Heart right ventricle (tissue), 16 donors: ENCODE data around the gene NAMPT. TPM values are rescaled to one million over a fixed set of nuclear protein-coding genes. Genes with fewer than 3 reads are reported as not detected.
A peak's percentile ranks its signal among the peaks of the same experiment; 100 is the strongest.

Source experiments
- ATAC-seq, 8 donors: fragments of 200-7000 bp; cut with Tn5 transposase; one replicate each; pipeline ENCODE4 v1.9.1; 2020; ENCODE audit warnings: mild to moderate bottlenecking in 8 of 8, moderate library complexity in 8 of 8, moderate number of reproducible peaks in 1 of 8
- DNase-seq, 2 donors: peaks; one replicate each; pipeline ENCODE4 v3.0.0-alpha.2; 2020
- H3K27ac ChIP-seq, 10 donors: fragments of 200-600 bp; sonication (generic) in 2 of 10; one replicate each; pipeline versions ENCODE4 v1.5.0 to v1.8.0; 2020 to 2022; ENCODE audit warnings: mild to moderate bottlenecking in 3 of 10
- H3K27me3 ChIP-seq, 7 donors: fragments of 200-600 bp; one replicate each; pipeline ENCODE4 v1.8.0; 2021 to 2022; ENCODE audit warnings: mild to moderate bottlenecking in 2 of 7
- H3K36me3 ChIP-seq, 9 donors: fragments of 200-600 bp; sonication (generic) in 1 of 9; one replicate each; pipeline versions ENCODE4 v1.5.0 to v1.8.0; 2020 to 2022; ENCODE audit warnings: mild to moderate bottlenecking in 2 of 9
- H3K4me1 ChIP-seq, 9 donors: fragments of 200-600 bp; sonication (generic) in 1 of 9; one replicate each; pipeline versions ENCODE4 v1.5.0 to v1.8.0; 2020 to 2022; ENCODE audit warnings: mild to moderate bottlenecking in 4 of 9
- H3K4me3 ChIP-seq, 10 donors: fragments of 200-600 bp; sonication (generic) in 2 of 10; one replicate each; pipeline versions ENCODE4 v1.5.0 to v1.8.0; 2020 to 2022; ENCODE audit warnings: mild to moderate bottlenecking in 7 of 10, moderate library complexity in 2 of 10
- H3K9me3 ChIP-seq, 11 donors: fragments of 200-600 bp in 10 of 11; sonication (generic) in 2 of 11; one replicate each; pipeline versions ENCODE4 v1.5.0 to v1.8.0; 2013 to 2022; ENCODE audit warnings: mild to moderate bottlenecking in 2 of 11, control low read depth in 1 of 11, moderate library complexity in 1 of 11
- WGBS, 2 donors: extraction: QIAGEN DNeasy Blood & Tissue Kit; methylation state at CpG; one replicate each; pipeline ENCODE4 v1.1.7; 2013; ENCODE audit warnings: inconsistent platforms in 1 of 2; 5-methylcytosine and 5-hydroxymethylcytosine counted together
- intact Hi-C, 10 donors: fragments of 100-400 bp; cut with DNase I; formaldehyde crosslinking; loops; one replicate each; pipeline versions ENCODE4 v1.11.1 to v1.14.2; 2022
- polyA plus RNA-seq, 2 donors: library from polyadenylated mRNA; stranded (reverse); fragments of 200-250 nt; gene quantifications; one replicate each; pipeline ENCODE4 v1.2.3, GENCODE V29; 2013
- total RNA-seq, 10 donors: library from RNA; stranded (reverse); fragmentation: NEBNext Ultra II Directional in 3 of 10; extraction: Animal tissue kit (Norgen Biotek cat#: 25700) in 3 of 10; gene quantifications; one replicate each; pipeline versions ENCODE4 v1.2.1 to v1.2.4, GENCODE V29; 2021 to 2023
- TF ChIP-seq, protein P1 (sequence below), 9 donors: fragments of 200-600 bp; sonication (generic) in 2 of 9; IDR thresholded peaks; one replicate each; pipeline versions ENCODE4 v1.5.0 to v1.8.0; 2021 to 2022; ENCODE audit warnings: antibody characterized with exemption in 9 of 9, mild to moderate bottlenecking in 5 of 9, moderate library complexity in 1 of 9
- donor health status: Arrhythmogenic right ventricular cardiomyopathy.
- donor health status: ischemic (EF 13 %, LVEDD 7.1; RV severe dilation, severe dysfunction).
- donor health status: healthy with polysubstance abuse.
- donor health status: DM: no; HTN: yes; CAD: no.
- donor health status: DM: no; HTN: no; CAD: no.
- donor health status: ischemic (EF 25% LVEDD 6.9; RV normal size, moderate dysfunction).
- donor health status: ischemic (EF 25% LVEDD 5.7; RV mildly dilated, moderate dysfunction).
- donor health status: healthy.
- donor health status: DM: yes; HTN: yes; CAD: no.
- donor health status: Ischemic cardiomyopathy.
- donor health status: ischemic (EF 35%, LVEDD 5.7; RV mildly dilated, moderate dysfunction).
- donor health status: nonischemic (EF 11% LVEDD 7.7; RV severe dilation, severe dysfunction).
- donor health status: DM: yes; HTN: yes; CAD: no.
- donor health status: PGD.
- donor health status: ischemic (EF 29% LVEDD 5.4; RV normal size, mild dysfunction).
- donor health status: nonischemic (EF 23%, LVEDD 6.1; RV moderate dilation, normal function).

The NAMPT gene
- total and polyA plus RNA-seq, 12 donors = 32.2 to 404 (median 98.6) TPM

DNA sequence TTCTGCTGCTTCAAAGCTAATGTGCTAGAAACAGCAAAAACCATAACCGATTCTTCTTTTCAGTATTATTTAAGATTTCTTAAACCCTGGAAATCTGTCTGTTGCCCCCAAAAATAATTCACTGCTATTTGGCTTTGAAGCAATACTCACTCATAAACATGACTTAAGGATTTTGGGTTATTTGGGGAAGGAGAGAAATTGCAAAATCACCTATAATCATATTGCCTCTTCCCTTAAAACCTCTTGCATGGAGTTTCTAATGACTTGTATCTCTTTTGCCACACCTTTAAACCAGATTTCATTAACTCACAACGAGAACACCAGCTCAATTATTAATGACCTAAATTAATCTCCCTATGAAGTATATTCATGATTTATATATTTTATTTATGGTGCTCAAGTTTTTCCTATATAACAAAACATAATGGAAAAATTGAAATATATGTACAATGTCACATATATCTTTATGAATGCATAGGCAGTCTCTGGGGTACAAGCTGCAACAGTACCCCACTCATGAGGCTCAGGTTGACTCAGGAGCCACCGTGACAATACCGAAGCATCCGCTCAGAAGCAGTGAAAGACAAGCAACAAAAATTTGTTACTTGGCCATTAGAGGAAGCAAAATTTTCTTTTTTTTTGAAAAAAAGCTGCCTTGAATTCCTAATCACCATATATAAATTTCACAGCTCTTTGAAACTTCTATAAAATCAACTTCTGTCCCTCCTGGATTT is 3.0 kb downstream of the NAMPT start:
- H3K27ac ChIP-seq = peak overlapping the region in 3 of 10 donors; percentile 32 to 99 (median 97)
- no peaks in the 10 kb centered on the region for H3K27me3 ChIP-seq
- H3K4me1 ChIP-seq = peaks cover 0 to 76% (median 44%) of the 10 kb centered on the region in 9 donors
- ATAC-seq (no peak), DNase-seq (no peak)
- peaks cover 0 to 63% (median 0%) of the 10 kb centered on the region in 9 donors for H3K36me3 ChIP-seq
- TF ChIP-seq, protein P1, sequence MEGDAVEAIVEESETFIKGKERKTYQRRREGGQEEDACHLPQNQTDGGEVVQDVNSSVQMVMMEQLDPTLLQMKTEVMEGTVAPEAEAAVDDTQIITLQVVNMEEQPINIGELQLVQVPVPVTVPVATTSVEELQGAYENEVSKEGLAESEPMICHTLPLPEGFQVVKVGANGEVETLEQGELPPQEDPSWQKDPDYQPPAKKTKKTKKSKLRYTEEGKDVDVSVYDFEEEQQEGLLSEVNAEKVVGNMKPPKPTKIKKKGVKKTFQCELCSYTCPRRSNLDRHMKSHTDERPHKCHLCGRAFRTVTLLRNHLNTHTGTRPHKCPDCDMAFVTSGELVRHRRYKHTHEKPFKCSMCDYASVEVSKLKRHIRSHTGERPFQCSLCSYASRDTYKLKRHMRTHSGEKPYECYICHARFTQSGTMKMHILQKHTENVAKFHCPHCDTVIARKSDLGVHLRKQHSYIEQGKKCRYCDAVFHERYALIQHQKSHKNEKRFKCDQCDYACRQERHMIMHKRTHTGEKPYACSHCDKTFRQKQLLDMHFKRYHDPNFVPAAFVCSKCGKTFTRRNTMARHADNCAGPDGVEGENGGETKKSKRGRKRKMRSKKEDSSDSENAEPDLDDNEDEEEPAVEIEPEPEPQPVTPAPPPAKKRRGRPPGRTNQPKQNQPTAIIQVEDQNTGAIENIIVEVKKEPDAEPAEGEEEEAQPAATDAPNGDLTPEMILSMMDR (IDR thresholded peaks at IDR 0.05) = no peak
- H3K4me3 ChIP-seq = peak overlapping the region in 5 of 10 donors; percentile 1 to 80 (median 61)
- 89 to 92% methylated on average over 5 of the region's 5 CpGs for WGBS, 2 donors
- no peaks in the 10 kb centered on the region for H3K9me3 ChIP-seq
- intact Hi-C loops = loop anchor here in 6 of 10 donors (5.0 to 10.0 kb wide), 7 partner anchors 64 to 453 kb away; partner anchors contain the start of gene CCDC71L (in 1 of the 6)

- Histone ChIP-seq H3K27me3 (no peaks in the 10 kb centered on the region), H3K4me3 (peak overlapping the region in 1 of 10 donors; percentile 80), H3K36me3 (peaks cover 0 to 69% (median under 1%) of the 10 kb centered on the region in 9 donors), H3K9me3 (no peaks in the 10 kb centered on the region), H3K4me1 (peaks cover 0 to 73% (median 44%) of the 10 kb centered on the region in 9 donors), H3K27ac (peak overlapping the region in 3 of 10 donors; percentile 3 to 99 (median 32))
- TF ChIP-seq, protein P1 (IDR thresholded peaks at IDR 0.05) = no peak
- ATAC-seq (no peak), DNase-seq (no peak)
- intact Hi-C loops = loop anchor here in 6 of 10 donors (5.0 to 10.0 kb wide), 7 partner anchors 64 to 454 kb away; partner anchors contain the start of gene CCDC71L (in 1 of the 6)
Observed at GRCh38 chr7:106281127-106281526, 3.7 kb downstream of the NAMPT start.

DNA sequence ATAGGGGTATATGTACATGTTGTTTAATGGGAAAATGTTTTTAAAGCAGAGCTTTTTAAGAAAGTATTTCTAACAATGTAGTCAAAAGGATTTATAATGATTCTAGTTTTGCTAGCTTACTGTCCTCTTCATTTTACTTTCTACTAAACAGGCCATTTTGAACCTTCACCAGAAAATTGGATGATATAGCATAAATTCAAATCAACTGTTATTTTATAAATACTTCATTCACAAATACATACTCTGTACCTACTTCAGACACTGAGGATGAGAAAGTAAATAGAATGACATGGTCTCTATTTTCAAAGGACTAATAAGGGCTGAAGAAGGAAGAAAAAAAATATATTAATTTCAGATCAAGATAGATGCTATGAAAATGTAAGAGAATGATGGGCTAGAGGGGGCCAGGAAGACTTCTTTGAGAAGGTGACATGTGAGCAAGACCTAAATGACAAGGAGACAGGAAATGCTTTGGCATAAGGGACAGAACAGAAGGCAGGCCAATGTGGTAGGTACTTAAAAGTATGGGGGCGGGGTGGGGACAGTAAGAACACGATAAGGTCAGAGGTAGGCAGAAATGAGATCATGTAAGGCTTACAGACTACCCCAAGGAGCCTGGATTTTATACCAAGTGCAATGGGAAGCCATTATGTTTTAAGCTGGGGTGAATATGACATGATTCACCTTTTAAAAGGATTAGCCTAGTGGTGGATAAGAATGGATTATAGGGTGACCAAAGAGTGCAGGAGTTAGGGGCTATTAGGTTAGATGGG is 5.2 kb downstream of the NAMPT start:
- TF ChIP-seq, protein P1 (IDR thresholded peaks at IDR 0.05) = no peak
- Histone ChIP-seq H3K27me3 (no peaks in the 10 kb centered on the region), H3K36me3 (peaks cover 0 to 84% (median 16%) of the 10 kb centered on the region in 9 donors), H3K4me1 (peaks cover 0 to 77% (median 38%) of the 10 kb centered on the region in 9 donors), H3K4me3 (peak overlapping the region in 1 of 10 donors; percentile 80), H3K9me3 (no peaks in the 10 kb centered on the region), H3K27ac (peak overlapping the region in 1 of 10 donors; percentile 99)
- intact Hi-C loops = loop anchor here in 7 of 10 donors (5.0 to 10.0 kb wide), 9 partner anchors 62 to 455 kb away; partner anchors contain the start of gene CCDC71L (in 1 of the 7)
- WGBS, 2 donors = 81 to 86% methylated on average over 2 of the region's 2 CpGs
- no peak for DNase-seq
- peak in 1 of 8 donors; percentile 15 for ATAC-seq

GRCh38 chr7:106278695-106279094 is 6.1 kb downstream of the NAMPT start:
- Histone ChIP-seq H3K4me1 (peaks cover 0 to 86% (median 37%) of the 10 kb centered on the region in 9 donors), H3K27me3 (no peaks in the 10 kb centered on the region), H3K4me3 (peak overlapping the region in 1 of 10 donors; percentile 80), H3K27ac (peak overlapping the region in 1 of 10 donors; percentile 22), H3K36me3 (peaks cover 0 to 93% (median 18%) of the 10 kb centered on the region in 9 donors), H3K9me3 (no peaks in the 10 kb centered on the region)
- TF ChIP-seq, protein P1 (IDR thresholded peaks at IDR 0.05) = no peak
- 76 to 85% methylated on average over 2 of the region's 2 CpGs for WGBS, 2 donors
- intact Hi-C loops = loop anchor here in 2 of 10 donors (10.0 kb wide), 2 partner anchors 94 to 104 kb away; no protein-coding TSS in a partner anchor
- ATAC-seq (no peak), DNase-seq (no peak)
